ENCODE results near the gene HINT2. TPM values are rescaled to one million over a fixed set of nuclear protein-coding genes. Genes with fewer than 3 reads are reported as not detected.

Gene HINT2
- total RNA-seq, 2 donors from 2014 or later: 38.6 to 39.7 TPM

DNA sequence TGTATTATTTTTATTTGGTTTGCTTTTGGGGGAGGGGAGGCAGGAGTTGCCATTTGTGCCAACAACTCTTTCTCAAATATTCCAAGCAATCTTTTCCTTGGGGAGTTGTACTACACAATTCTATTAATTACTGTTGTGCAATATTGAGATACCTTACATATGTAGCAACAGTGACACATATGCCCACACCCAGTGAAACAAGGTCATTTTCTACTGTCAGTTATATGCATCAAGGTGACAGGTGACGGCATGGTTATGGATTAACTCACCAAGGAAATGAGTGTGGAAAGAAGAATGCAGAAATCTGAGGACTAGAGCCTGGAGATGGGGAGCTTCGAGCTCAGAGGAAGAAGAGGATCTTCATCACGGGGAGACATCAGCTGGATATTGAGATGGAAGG is 42.9 kb downstream of the HINT2 start:
- 58% methylated on average over 3 of the region's 3 CpGs for WGBS
- H3K36me3 ChIP-seq: no peaks in the 10 kb centered on the region
- DNase-seq (ENCODE audit: low spot score): no peak
- TF ChIP-seq POLR2A (IDR thresholded peaks at IDR 0.05) (no peak), POLR2AphosphoS5 (IDR thresholded peaks at IDR 0.05) (no peak)
- TF ChIP-seq, protein P1, sequence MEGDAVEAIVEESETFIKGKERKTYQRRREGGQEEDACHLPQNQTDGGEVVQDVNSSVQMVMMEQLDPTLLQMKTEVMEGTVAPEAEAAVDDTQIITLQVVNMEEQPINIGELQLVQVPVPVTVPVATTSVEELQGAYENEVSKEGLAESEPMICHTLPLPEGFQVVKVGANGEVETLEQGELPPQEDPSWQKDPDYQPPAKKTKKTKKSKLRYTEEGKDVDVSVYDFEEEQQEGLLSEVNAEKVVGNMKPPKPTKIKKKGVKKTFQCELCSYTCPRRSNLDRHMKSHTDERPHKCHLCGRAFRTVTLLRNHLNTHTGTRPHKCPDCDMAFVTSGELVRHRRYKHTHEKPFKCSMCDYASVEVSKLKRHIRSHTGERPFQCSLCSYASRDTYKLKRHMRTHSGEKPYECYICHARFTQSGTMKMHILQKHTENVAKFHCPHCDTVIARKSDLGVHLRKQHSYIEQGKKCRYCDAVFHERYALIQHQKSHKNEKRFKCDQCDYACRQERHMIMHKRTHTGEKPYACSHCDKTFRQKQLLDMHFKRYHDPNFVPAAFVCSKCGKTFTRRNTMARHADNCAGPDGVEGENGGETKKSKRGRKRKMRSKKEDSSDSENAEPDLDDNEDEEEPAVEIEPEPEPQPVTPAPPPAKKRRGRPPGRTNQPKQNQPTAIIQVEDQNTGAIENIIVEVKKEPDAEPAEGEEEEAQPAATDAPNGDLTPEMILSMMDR (IDR thresholded peaks at IDR 0.05): no peak
- peaks cover 21% of the 10 kb centered on the region for H3K4me1 ChIP-seq (replicated peaks)
- no peak overlapping the region for H3K4me3 ChIP-seq
- peak overlapping the region; percentile 22 to 36 for H3K27ac ChIP-seq
- no peaks in the 10 kb centered on the region for H3K9me3 ChIP-seq
- no peaks in the 10 kb centered on the region for H3K27me3 ChIP-seq (replicated peaks; ENCODE audit: insufficient read depth)
- intact Hi-C loops (cut with DNase I): no loop called here

GRCh38 chr9:35771534-35771933 is 43.3 kb downstream of the HINT2 start:
- no peaks in the 10 kb centered on the region for H3K36me3 ChIP-seq
- peaks cover 21% of the 10 kb centered on the region for H3K4me1 ChIP-seq (replicated peaks)
- intact Hi-C loops (cut with DNase I): no loop called here
- no peaks in the 10 kb centered on the region for H3K9me3 ChIP-seq
- H3K27me3 ChIP-seq (replicated peaks; ENCODE audit: insufficient read depth): no peaks in the 10 kb centered on the region
- DNase-seq (ENCODE audit: low spot score): peak; percentile 46
- TF ChIP-seq POLR2AphosphoS5 (IDR thresholded peaks at IDR 0.05) (no peak), POLR2A (IDR thresholded peaks at IDR 0.05) (no peak)
- TF ChIP-seq, protein P1 (IDR thresholded peaks at IDR 0.05): no peak
- WGBS: 11% methylated on average over 1 of the region's 1 CpG
- H3K4me3 ChIP-seq: no peak overlapping the region
- H3K27ac ChIP-seq: peak overlapping the region; percentile 22 to 36

- Histone ChIP-seq H3K27me3 (replicated peaks; ENCODE audit: insufficient read depth) (no peaks in the 10 kb centered on the region), H3K4me3 (no peak overlapping the region), H3K4me1 (replicated peaks) (peaks cover 21% of the 10 kb centered on the region), H3K27ac (peak overlapping the region; percentile 22 to 36), H3K36me3 (no peaks in the 10 kb centered on the region), H3K9me3 (no peaks in the 10 kb centered on the region)
- 9% methylated on average over 4 of the region's 4 CpGs for WGBS
- intact Hi-C loops (cut with DNase I): no loop called here
- DNase-seq (ENCODE audit: low spot score): peak; percentile 81
- TF ChIP-seq POLR2AphosphoS5 (IDR thresholded peaks at IDR 0.05) (peak; percentile 90), POLR2A (IDR thresholded peaks at IDR 0.05) (no peak)
Measured at GRCh38 chr9:35771075-35771433, 43.8 kb downstream of the HINT2 start.

DNA sequence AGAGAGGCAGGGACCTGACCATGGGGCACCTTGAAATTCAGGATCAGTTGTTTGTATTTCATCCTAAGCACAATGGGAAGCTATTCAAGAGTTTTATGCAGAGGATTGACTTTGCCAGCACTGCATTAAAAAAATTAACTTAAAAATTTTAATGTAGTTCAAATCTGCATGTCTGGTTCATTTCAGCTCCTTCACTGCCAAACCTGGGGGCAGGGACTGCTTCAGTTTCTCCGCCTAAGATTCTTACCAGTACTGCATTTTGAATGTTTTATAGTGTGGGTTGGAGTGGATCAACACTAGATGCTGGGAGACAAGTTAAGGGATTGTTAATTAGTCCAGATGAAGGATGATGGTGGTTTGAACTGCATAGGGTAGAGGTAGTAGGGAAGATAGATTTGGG is 45.1 kb downstream of the HINT2 start:
- H3K36me3 ChIP-seq: no peaks in the 10 kb centered on the region
- WGBS: 90% methylated on average over 1 of the region's 1 CpG
- no peak overlapping the region for H3K27ac ChIP-seq
- H3K4me1 ChIP-seq (replicated peaks): peaks cover 21% of the 10 kb centered on the region
- TF ChIP-seq POLR2AphosphoS5 (IDR thresholded peaks at IDR 0.05) (no peak), POLR2A (IDR thresholded peaks at IDR 0.05) (no peak)
- TF ChIP-seq, protein P1 (IDR thresholded peaks at IDR 0.05): no peak
- intact Hi-C loops (cut with DNase I): no loop called here
- no peak overlapping the region for H3K4me3 ChIP-seq
- H3K27me3 ChIP-seq (replicated peaks; ENCODE audit: insufficient read depth): no peaks in the 10 kb centered on the region
- H3K9me3 ChIP-seq: no peaks in the 10 kb centered on the region
- DNase-seq (ENCODE audit: low spot score): no peak

- intact Hi-C loops (cut with DNase I): no loop called here
- no peaks in the 10 kb centered on the region for H3K36me3 ChIP-seq
- H3K4me3 ChIP-seq: no peak overlapping the region
- peaks cover 21% of the 10 kb centered on the region for H3K4me1 ChIP-seq (replicated peaks)
- DNase-seq (ENCODE audit: low spot score): no peak
- 89% methylated on average over 1 of the region's 1 CpG for WGBS
- H3K27ac ChIP-seq: no peak overlapping the region
- no peaks in the 10 kb centered on the region for H3K9me3 ChIP-seq
- H3K27me3 ChIP-seq (replicated peaks; ENCODE audit: insufficient read depth): no peaks in the 10 kb centered on the region
- TF ChIP-seq POLR2AphosphoS5 (IDR thresholded peaks at IDR 0.05): no peak
- TF ChIP-seq, protein P1 (IDR thresholded peaks at IDR 0.05): no peak
- no peak for TF ChIP-seq POLR2A (IDR thresholded peaks at IDR 0.05)
Measured at GRCh38 chr9:35767458-35767857, 47.4 kb downstream of the HINT2 start.

All from prostate gland (tissue), 2 donors.